ENCODE results near the gene PLD4. TPM values are rescaled to one million over a fixed set of nuclear protein-coding genes. Genes with fewer than 3 reads are reported as not detected.
"Not testable (repeated sequence)": the region's sequence is repeated elsewhere in the genome, so short reads cannot be mapped to it uniquely, and the experiment has no call there.

PLD4 gene
- total and polyA plus RNA-seq, 4 experiments from 2014 or later: 0.68 TPM; not detected in 3

DNA sequence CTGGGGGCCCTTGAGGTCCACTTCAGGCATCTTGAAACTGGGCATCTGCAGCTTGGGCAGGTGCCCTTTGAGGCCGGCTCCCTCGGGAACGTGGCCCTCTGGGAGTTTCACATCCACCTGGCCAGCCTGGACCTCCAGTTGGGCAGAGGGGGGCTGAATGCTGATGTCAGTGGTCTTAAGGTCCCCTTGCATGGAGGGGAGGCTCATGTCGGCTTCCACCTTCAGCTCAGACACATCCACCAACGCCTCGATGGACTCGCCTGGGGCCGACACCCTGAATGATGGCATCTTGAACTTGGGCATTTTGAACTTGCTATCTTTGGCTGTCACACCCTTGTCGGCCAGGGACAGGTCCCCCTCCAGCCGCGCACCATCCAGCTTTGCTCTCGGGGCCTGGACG lies 22.5 kb downstream of the PLD4 start:
- H3K4me3 Mint-ChIP-seq; CTCF ChIA-PET (ENCODE audit: partially characterized antibody); H3K4me3 ChIP-seq (ENCODE audit: low read length in 2 of 2); DNase-seq; intact Hi-C loops (cut with micrococcal nuclease); H3K36me3 ChIP-seq (ENCODE audit: insufficient read depth, low read length); H3K4me1 Mint-ChIP-seq; H3K27ac ChIP-seq (ENCODE audit: low read depth, low read length); POLR2A ChIA-PET (ENCODE audit: partially characterized antibody); H3K9me3 Mint-ChIP-seq; H3K27me3 Mint-ChIP-seq; H3K27me3 ChIP-seq (ENCODE audit: insufficient read depth, low read length); H3K9me3 ChIP-seq (ENCODE audit: control insufficient read depth in 1 of 2, low read length in 2 of 2); H3K36me3 Mint-ChIP-seq; H3K27ac Mint-ChIP-seq; H3K4me1 ChIP-seq (ENCODE audit: insufficient read depth, low read length): not testable (repeated sequence)

DNA sequence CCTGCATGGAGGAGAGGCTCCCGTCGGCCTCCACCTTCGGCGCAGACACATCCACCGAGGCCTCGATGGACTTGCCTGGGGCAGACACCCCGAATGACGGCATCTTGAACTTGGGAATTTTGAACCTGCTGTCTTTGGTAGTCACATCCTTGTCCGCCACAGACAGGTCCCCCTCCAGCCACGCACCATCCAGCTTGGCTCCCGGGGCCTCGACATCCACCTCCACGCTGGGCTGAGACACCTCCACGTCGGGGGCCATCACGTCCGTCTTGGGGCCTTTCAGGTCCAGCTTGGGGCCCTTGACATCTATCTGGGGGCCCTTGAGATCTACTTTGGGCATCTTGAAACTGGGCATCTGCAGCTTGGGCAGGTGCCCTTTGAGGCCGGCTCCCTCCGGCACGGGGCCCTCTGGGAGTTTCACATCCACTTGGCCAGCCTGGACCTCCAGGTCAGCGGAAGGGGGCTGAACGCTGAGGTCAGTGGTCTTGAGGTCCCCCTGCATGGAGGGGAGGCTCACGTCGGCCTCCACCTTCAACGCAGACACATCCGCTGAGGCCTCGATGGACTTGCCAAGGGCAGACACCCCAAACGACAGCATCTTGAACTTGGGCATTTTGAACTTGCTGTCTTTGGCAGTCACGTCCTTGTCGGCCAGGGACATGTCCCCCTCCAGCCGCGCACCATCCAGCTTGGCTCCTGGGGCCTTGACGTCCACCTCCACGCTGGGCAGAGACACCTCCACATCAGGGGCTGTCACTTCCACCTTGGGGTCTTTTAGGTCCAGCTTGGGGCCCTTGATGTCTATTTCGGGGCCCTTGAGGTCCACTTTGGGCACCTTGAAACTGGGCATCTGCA lies 23.4 kb downstream of the PLD4 start:
- H3K4me1 Mint-ChIP-seq; H3K27ac ChIP-seq (ENCODE audit: low read depth, low read length); H3K27me3 ChIP-seq (ENCODE audit: insufficient read depth, low read length); POLR2A ChIA-PET (ENCODE audit: partially characterized antibody); H3K9me3 ChIP-seq (ENCODE audit: control insufficient read depth in 1 of 2, low read length in 2 of 2); H3K27me3 Mint-ChIP-seq; DNase-seq; intact Hi-C loops (cut with micrococcal nuclease); H3K27ac Mint-ChIP-seq; CTCF ChIA-PET (ENCODE audit: partially characterized antibody); H3K36me3 ChIP-seq (ENCODE audit: insufficient read depth, low read length); H3K4me3 ChIP-seq (ENCODE audit: low read length in 2 of 2); H3K36me3 Mint-ChIP-seq; H3K9me3 Mint-ChIP-seq; H3K4me1 ChIP-seq (ENCODE audit: insufficient read depth, low read length); H3K4me3 Mint-ChIP-seq: not testable (repeated sequence)

DNA sequence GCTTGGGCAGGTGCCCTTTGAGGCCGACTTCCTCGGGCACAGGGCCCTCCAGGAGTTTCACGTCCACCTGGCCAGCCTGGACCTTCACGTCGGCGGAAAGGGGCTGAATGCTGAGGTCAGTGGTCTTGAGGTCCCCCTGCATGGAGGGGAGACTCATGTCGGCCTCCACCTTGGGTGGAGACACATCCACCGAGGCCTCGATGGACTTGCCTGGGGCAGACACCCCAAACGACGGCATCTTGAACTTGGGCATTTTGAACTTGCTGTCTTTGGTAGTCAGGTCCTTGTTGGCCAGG lies 24.0 kb downstream of the PLD4 start:
- no peak for DNase-seq

DNA sequence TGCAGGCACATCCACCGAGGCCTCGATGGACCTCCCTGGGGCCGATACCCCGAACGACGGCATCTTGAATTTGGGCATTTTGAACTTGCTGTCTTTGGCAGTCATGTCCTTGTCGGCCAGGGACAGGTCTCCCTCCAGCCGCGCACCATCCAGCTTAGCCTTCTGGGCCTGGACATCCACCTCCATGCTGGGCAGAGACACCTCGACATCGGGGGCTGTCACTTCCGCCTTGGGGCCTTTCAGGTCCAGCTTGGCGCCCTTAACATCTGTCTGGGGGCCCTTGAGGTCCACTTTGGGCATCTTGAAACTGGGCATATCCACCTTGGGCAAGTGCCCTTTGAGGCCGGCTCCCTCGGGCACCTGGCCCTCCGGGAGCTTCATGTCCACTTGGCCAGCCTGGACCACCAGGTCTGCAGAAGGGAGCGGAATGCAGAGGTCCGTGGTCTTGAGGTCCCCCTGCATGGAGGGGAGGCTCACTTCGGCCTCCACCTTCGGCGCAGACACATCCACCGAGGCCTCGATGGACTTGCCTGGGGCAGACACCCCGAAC lies 24.8 kb downstream of the PLD4 start:
- H3K27me3 ChIP-seq (ENCODE audit: insufficient read depth, low read length); H3K9me3 Mint-ChIP-seq; H3K9me3 ChIP-seq (ENCODE audit: control insufficient read depth in 1 of 2, low read length in 2 of 2); H3K36me3 Mint-ChIP-seq; H3K27ac Mint-ChIP-seq; DNase-seq; intact Hi-C loops (cut with micrococcal nuclease); H3K4me1 ChIP-seq (ENCODE audit: insufficient read depth, low read length); H3K36me3 ChIP-seq (ENCODE audit: insufficient read depth, low read length); H3K27me3 Mint-ChIP-seq; H3K27ac ChIP-seq (ENCODE audit: low read depth, low read length); H3K4me1 Mint-ChIP-seq; CTCF ChIA-PET (ENCODE audit: partially characterized antibody); POLR2A ChIA-PET (ENCODE audit: partially characterized antibody); H3K4me3 Mint-ChIP-seq; H3K4me3 ChIP-seq (ENCODE audit: low read length in 2 of 2): not testable (repeated sequence)

More for the DNA sequence above, 24.0 kb downstream of the PLD4 start:
- Mint-ChIP-seq H3K9me3 (no peaks in the 10 kb centered on the region), H3K27me3 (peaks cover 0 to 4% of the 10 kb centered on the region in 2 donors), H3K4me1 (no peaks in the 10 kb centered on the region), H3K27ac (no peak overlapping the region), H3K4me3 (no peak overlapping the region), H3K36me3 (no peaks in the 10 kb centered on the region)
- Histone ChIP-seq H3K4me3 (ENCODE audit: low read length in 2 of 2) (no peak overlapping the region), H3K4me1 (ENCODE audit: insufficient read depth, low read length) (no peaks in the 10 kb centered on the region), H3K27ac (ENCODE audit: low read depth, low read length) (no peak overlapping the region), H3K9me3 (ENCODE audit: control insufficient read depth in 1 of 2, low read length in 2 of 2) (no peaks in the 10 kb centered on the region), H3K27me3 (ENCODE audit: insufficient read depth, low read length) (no peaks in the 10 kb centered on the region), H3K36me3 (ENCODE audit: insufficient read depth, low read length) (no peaks in the 10 kb centered on the region)
- CTCF ChIA-PET (ENCODE audit: partially characterized antibody): no interaction called here
- intact Hi-C loops (cut with micrococcal nuclease): no loop called here
- POLR2A ChIA-PET (ENCODE audit: partially characterized antibody): no interaction called here

- Mint-ChIP-seq H3K27me3 (peaks cover 0 to 7% of the 10 kb centered on the region in 2 donors), H3K9me3 (no peaks in the 10 kb centered on the region), H3K27ac (no peak overlapping the region), H3K4me1 (no peaks in the 10 kb centered on the region), H3K4me3 (no peak overlapping the region), H3K36me3 (no peaks in the 10 kb centered on the region)
- no peak overlapping the region for H3K27ac ChIP-seq (ENCODE audit: low read depth, low read length)
- H3K4me1 ChIP-seq (ENCODE audit: insufficient read depth, low read length): no peaks in the 10 kb centered on the region
- intact Hi-C loops (cut with micrococcal nuclease): no loop called here
- no peaks in the 10 kb centered on the region for H3K27me3 ChIP-seq (ENCODE audit: insufficient read depth, low read length)
- no peak for DNase-seq
- H3K9me3 ChIP-seq (ENCODE audit: control insufficient read depth in 1 of 2, low read length in 2 of 2): no peaks in the 10 kb centered on the region
- no peak overlapping the region for H3K4me3 ChIP-seq (ENCODE audit: low read length in 2 of 2)
- ChIA-PET POLR2A (ENCODE audit: partially characterized antibody) (no interaction called here), CTCF (ENCODE audit: partially characterized antibody) (no interaction called here)
- H3K36me3 ChIP-seq (ENCODE audit: insufficient read depth, low read length): no peaks in the 10 kb centered on the region
Observed at GRCh38 chr14:104950021-104950420, 25.3 kb downstream of the PLD4 start.

DNA sequence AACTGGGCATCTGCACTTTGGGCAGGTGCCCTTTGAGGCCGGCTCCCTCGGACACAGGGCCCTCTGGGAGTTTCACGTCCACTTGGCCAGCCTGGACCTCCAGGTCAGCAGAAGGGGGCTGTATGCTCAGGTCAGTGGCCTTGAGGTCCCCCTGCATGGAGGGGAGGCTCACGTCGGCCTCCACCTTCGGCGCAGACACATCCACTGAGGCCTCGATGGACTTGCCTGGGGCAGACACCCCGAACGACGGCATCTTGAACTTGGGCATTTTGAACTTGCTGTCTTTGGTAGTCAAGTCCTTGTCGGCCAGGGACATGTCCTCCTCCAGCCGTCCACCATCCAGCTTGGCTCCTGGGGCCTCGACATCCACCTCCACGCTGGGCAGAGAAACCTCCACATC lies 26.0 kb downstream of the PLD4 start:
- H3K4me3 ChIP-seq (ENCODE audit: low read length in 2 of 2); H3K27me3 ChIP-seq (ENCODE audit: insufficient read depth, low read length); H3K27ac ChIP-seq (ENCODE audit: low read depth, low read length); H3K4me1 ChIP-seq (ENCODE audit: insufficient read depth, low read length); H3K9me3 ChIP-seq (ENCODE audit: control insufficient read depth in 1 of 2, low read length in 2 of 2); intact Hi-C loops (cut with micrococcal nuclease); H3K4me1 Mint-ChIP-seq; H3K36me3 ChIP-seq (ENCODE audit: insufficient read depth, low read length); H3K27ac Mint-ChIP-seq; DNase-seq; POLR2A ChIA-PET (ENCODE audit: partially characterized antibody); H3K4me3 Mint-ChIP-seq; H3K36me3 Mint-ChIP-seq; CTCF ChIA-PET (ENCODE audit: partially characterized antibody); H3K27me3 Mint-ChIP-seq; H3K9me3 Mint-ChIP-seq: not testable (repeated sequence)

GRCh38 chr14:104951863-104952657 lies 27.4 kb downstream of the PLD4 start:
- DNase-seq; H3K9me3 ChIP-seq (ENCODE audit: control insufficient read depth in 1 of 2, low read length in 2 of 2); H3K4me3 Mint-ChIP-seq; H3K4me1 ChIP-seq (ENCODE audit: insufficient read depth, low read length); intact Hi-C loops (cut with micrococcal nuclease); H3K27ac ChIP-seq (ENCODE audit: low read depth, low read length); H3K9me3 Mint-ChIP-seq; H3K27me3 ChIP-seq (ENCODE audit: insufficient read depth, low read length); POLR2A ChIA-PET (ENCODE audit: partially characterized antibody); H3K4me3 ChIP-seq (ENCODE audit: low read length in 2 of 2); H3K36me3 Mint-ChIP-seq; H3K4me1 Mint-ChIP-seq; H3K36me3 ChIP-seq (ENCODE audit: insufficient read depth, low read length); CTCF ChIA-PET (ENCODE audit: partially characterized antibody): not testable (repeated sequence)
- peak overlapping the region in 1 of 7 donors; percentile 29 for H3K27ac Mint-ChIP-seq
- H3K27me3 Mint-ChIP-seq: peaks cover 7 to 11% of the 10 kb centered on the region in 2 donors
